Motor neuron (in vitro differentiated cells): ENCODE measurements around the gene KCNH4. TPM values are rescaled to one million over a fixed set of nuclear protein-coding genes. Genes with fewer than 3 reads are reported as not detected.
A peak's percentile ranks its signal among the peaks of the same experiment; 100 is the strongest.

Source experiments
- ATAC-seq, 8 experiments: fragments of 200-7000 bp; cut with Tn5 transposase; replicated peaks in 6 of 8; 2 replicates each; pipeline ENCODE4 v1.8.0; 2021; ENCODE audit warnings: mild to moderate bottlenecking in 8 of 8, moderate library complexity in 8 of 8
- H3K27ac ChIP-seq, 2 donors: fragments of 250-450 bp; sonication (Bioruptor Pico); 2 replicates each; pipeline ENCODE4 v1.9.0; 2021; ENCODE audit warnings: antibody characterized with exemption in 2 of 2, mild to moderate bottlenecking in 2 of 2, moderate library complexity in 1 of 2
- H3K4me1 ChIP-seq, 2 donors: fragments of 250-450 bp; sonication (Bioruptor Pico); replicated peaks in 1 of 2; 2 replicates each; pipeline ENCODE4 v1.6.1; 2021; ENCODE audit warnings: antibody characterized with exemption in 2 of 2, mild to moderate bottlenecking in 2 of 2, moderate library complexity in 1 of 2
- H3K4me3 ChIP-seq, 5 donors: fragments of 250-450 bp; sonication (Bioruptor Pico); 2 replicates each; pipeline ENCODE4 v1.9.0; 2021; ENCODE audit warnings: antibody characterized with exemption in 5 of 5, mild to moderate bottlenecking in 5 of 5, moderate library complexity in 4 of 5
- WGBS, 10 experiments: fragments of 450-650 bp; shearing (Covaris generic); methylation state at CpG; one replicate each; pipeline ENCODE4 v1.0.0; 2022; 5-methylcytosine and 5-hydroxymethylcytosine counted together
- in situ Hi-C, 9 experiments: fragments of 400-800 bp; cut with MboI; loops; one replicate each; pipeline ENCODE4 v1.15.0; 2021; ENCODE audit warnings: low sequenced_read_pairs in 9 of 9, low pct_unique_long_range_greater_than_20kb in 2 of 9; ENCODE audit not compliant: unreplicated experiment in 9 of 9
- total RNA-seq, 8 experiments: library from RNA; unstranded; fragments of 300-600 nt; gene quantifications; 2 replicates each; pipeline versions ENCODE4 v1.2.3 to v1.2.4, GENCODE V29; 2022

The KCNH4 gene
- total RNA-seq, 8 experiments from 2014 or later = 0.13 to 0.33 (median 0.20) TPM

DNA sequence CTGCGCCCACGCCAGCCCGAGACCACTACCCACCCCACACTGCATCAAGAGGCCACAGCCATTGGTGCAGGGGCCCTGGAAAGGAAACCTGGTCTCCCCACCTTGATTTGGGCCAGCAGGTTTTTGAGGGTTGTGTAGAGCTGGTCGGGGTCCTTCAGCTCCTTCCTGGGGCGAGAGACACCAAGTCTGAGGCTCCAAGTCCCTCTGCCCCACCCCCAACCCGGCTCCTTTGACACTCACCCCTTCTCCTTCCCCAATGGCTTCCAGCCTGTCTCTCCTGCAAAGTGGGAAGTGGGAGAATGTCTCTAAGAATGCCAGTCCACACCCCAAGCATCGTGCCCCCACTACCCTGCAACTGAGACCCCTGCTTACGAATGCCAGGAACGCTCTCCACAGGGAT, 66.8 kb downstream of the KCNH4 start:
- Histone ChIP-seq H3K27ac (no peak overlapping the region), H3K4me3 (no peak overlapping the region), H3K4me1 (no peaks in the 10 kb centered on the region)
- ATAC-seq = no peak
- in situ Hi-C loops = loop anchor here in 5 of 9 experiments (10.0 to 25.0 kb wide), 3 partner anchors 89 to 377 kb away; partner anchors contain the start of genes HAP1 (in 2 of the 5), NKIRAS2 (in 2 of the 5) and CNP (in 1 of the 5)
- WGBS, 10 experiments = 80 to 93% (median 90%) methylated on average over 2 to 5 of the region's 9 CpGs; no CpG with 5 or more reads in 7 of the 10 experiments

- ATAC-seq = no peak
- WGBS, 10 experiments = 87 to 100% (median 97%) methylated on average over 1 to 6 of the region's 28 CpGs; no CpG with 5 or more reads in 4 of the 10 experiments
- H3K4me3 ChIP-seq = no peak overlapping the region
- H3K27ac ChIP-seq = no peak overlapping the region
- H3K4me1 ChIP-seq = no peaks in the 10 kb centered on the region
- in situ Hi-C loops = loop anchor here in 5 of 9 experiments (10.0 to 25.0 kb wide), 3 partner anchors 89 to 376 kb away; partner anchors contain the start of genes HAP1 (in 2 of the 5), NKIRAS2 (in 2 of the 5) and CNP (in 1 of the 5)
Measured at GRCh38 chr17:42113293-42114069, 67.5 kb downstream of the KCNH4 start.

GRCh38 chr17:42112552-42113176, 68.3 kb downstream of the KCNH4 start, which contains the start of gene DHX58:
DHX58 (minus strand) TSS chr17:42112714; CDS start chr17:42111892, 822 bp downstream.
- no peak within 1 kb of the TSS for H3K27ac ChIP-seq
- peak in 7 of 8 experiments; percentile 10 to 96 (median 31) for ATAC-seq
- in situ Hi-C loops = loop anchor here in 5 of 9 experiments (10.0 to 25.0 kb wide), 3 partner anchors 88 to 375 kb away; partner anchors contain the start of genes HAP1 (in 2 of the 5), NKIRAS2 (in 2 of the 5) and CNP (in 1 of the 5)
- H3K4me1 ChIP-seq = no peaks in the 10 kb centered on the region
- 10 to 43% methylated on average over 2 of the region's 10 CpGs; no CpG with 5 or more reads in 8 of the 10 experiments for WGBS, 10 experiments
- no peak within 1 kb of the TSS for H3K4me3 ChIP-seq

- ATAC-seq = peak in 3 of 8 experiments; percentile 59 to 65 (median 62)
- 0 to 90% (median 80%) methylated on average over 1 to 6 of the region's 12 CpGs; no CpG with 5 or more reads in 4 of the 10 experiments for WGBS, 10 experiments
- no peak overlapping the region for H3K27ac ChIP-seq
- no peaks in the 10 kb centered on the region for H3K4me1 ChIP-seq
- in situ Hi-C loops = loop anchor here in 5 of 9 experiments (10.0 to 25.0 kb wide), 3 partner anchors 87 to 375 kb away; partner anchors contain the start of genes HAP1 (in 2 of the 5), NKIRAS2 (in 2 of the 5) and CNP (in 1 of the 5)
- H3K4me3 ChIP-seq = no peak overlapping the region
Measured at GRCh38 chr17:42111871-42112551, 68.9 kb downstream of the KCNH4 start.

DNA sequence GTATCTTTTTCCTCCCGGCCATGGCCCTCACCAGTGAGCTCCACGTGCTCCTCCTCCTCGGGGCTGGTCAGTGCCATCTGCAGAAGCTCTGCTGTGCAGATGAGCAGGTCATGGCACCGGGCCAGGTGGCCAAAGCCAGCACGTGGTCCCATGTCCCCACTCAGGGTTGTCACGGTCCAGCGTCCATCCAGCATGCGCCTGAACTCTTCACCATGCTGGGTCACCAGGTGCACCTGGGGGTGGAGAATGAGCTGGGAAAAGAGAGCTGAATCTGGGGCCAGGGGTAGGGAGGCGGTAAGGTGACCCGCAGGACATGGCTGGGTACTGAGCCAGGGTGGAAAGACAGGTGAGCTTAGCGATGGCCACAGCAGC, 69.7 kb downstream of the KCNH4 start:
- in situ Hi-C loops = loop anchor here in 5 of 9 experiments (10.0 to 25.0 kb wide), 3 partner anchors 86 to 374 kb away; partner anchors contain the start of genes HAP1 (in 2 of the 5), NKIRAS2 (in 2 of the 5) and CNP (in 1 of the 5)
- Histone ChIP-seq H3K27ac (no peak overlapping the region), H3K4me1 (no peaks in the 10 kb centered on the region), H3K4me3 (no peak overlapping the region)
- WGBS, 10 experiments = 71 to 100% (median 100%) methylated on average over 1 to 7 of the region's 11 CpGs; no CpG with 5 or more reads in 3 of the 10 experiments
- ATAC-seq = no peak

DNA sequence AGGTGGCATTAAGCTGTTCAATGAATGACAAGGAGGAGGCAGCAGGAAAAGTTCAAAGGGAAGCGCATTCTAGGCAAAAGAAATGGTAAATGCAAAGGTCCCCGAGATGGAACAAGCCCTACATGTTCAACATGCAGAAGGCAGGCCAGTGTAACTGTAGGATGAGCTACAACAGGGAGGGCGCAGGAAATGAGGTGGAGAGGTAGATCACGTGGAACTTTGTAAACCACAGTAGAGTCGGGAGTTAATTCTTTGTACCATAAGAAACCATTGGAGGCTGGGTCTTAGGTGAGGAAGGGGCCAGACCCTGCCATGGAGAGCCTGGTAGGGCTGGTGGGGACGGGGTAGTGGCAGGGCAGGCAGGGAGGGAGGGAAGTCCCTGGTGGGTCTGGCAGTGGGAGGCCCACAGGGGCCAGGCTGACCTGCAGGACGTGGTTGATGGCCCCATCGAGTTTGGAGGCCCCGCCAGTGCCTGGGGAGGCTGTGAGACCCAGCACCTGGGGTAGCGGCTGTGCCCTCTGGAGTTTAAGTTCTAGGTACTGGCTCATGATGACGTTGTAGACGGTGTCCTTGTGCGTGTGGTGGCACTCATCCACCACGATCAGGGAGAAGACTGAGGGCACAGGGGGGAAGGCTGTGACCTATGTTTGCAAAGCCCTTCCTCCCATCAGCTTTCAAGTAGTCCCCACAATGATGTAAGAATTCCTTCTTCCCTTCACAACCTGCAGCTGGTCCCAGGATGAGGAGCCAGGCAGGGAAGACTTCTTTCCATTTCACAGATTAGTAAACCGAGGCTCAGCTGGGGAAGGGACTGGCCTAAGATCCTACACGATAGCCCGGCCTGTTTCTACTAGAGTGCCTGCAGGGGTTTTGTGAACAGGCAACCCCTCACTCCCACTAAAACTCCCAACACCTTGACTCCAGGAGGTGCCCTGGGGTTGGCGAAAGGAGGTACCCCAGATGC, 70.4 kb downstream of the KCNH4 start:
- Histone ChIP-seq H3K27ac (no peak overlapping the region), H3K4me3 (no peak overlapping the region), H3K4me1 (no peaks in the 10 kb centered on the region)
- in situ Hi-C loops = loop anchor here in 5 of 9 experiments (10.0 to 25.0 kb wide), 3 partner anchors 86 to 373 kb away; partner anchors contain the start of genes HAP1 (in 2 of the 5), NKIRAS2 (in 2 of the 5) and CNP (in 1 of the 5)
- 71 to 100% (median 83%) methylated on average over 1 to 9 of the region's 18 CpGs; no CpG with 5 or more reads in 1 of the 10 experiments for WGBS, 10 experiments
- no peak for ATAC-seq

DNA sequence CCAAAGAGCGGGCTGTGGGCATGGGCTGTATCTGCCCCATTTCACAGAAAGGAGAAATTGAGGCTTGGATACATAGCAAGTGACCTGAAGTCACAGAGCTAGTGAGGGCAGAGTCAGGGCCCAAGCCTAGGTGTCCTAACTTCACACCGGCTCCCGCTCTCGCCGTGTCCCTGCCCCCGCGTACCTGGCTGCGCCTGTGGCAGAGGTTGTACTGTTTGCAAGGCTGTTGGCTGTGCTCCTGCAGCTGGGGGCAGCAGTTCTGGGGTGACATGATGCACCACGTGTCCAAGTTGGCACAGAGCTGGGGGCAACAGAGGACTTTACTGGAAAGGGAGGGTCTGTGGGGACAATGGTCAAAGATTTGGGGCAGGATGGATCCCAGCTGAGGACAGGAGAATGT, 71.9 kb downstream of the KCNH4 start:
- H3K4me1 ChIP-seq = no peaks in the 10 kb centered on the region
- no peak overlapping the region for H3K4me3 ChIP-seq
- no peak overlapping the region for H3K27ac ChIP-seq
- 80 to 100% (median 100%) methylated on average over 1 to 8 of the region's 9 CpGs; no CpG with 5 or more reads in 3 of the 10 experiments for WGBS, 10 experiments
- ATAC-seq = no peak
- in situ Hi-C loops = loop anchor here in 4 of 9 experiments (10.0 to 25.0 kb wide), 3 partner anchors 84 to 372 kb away; partner anchors contain the start of genes HAP1 (in 2 of the 4), CNP (in 1 of the 4) and NKIRAS2 (in 1 of the 4)

DNA sequence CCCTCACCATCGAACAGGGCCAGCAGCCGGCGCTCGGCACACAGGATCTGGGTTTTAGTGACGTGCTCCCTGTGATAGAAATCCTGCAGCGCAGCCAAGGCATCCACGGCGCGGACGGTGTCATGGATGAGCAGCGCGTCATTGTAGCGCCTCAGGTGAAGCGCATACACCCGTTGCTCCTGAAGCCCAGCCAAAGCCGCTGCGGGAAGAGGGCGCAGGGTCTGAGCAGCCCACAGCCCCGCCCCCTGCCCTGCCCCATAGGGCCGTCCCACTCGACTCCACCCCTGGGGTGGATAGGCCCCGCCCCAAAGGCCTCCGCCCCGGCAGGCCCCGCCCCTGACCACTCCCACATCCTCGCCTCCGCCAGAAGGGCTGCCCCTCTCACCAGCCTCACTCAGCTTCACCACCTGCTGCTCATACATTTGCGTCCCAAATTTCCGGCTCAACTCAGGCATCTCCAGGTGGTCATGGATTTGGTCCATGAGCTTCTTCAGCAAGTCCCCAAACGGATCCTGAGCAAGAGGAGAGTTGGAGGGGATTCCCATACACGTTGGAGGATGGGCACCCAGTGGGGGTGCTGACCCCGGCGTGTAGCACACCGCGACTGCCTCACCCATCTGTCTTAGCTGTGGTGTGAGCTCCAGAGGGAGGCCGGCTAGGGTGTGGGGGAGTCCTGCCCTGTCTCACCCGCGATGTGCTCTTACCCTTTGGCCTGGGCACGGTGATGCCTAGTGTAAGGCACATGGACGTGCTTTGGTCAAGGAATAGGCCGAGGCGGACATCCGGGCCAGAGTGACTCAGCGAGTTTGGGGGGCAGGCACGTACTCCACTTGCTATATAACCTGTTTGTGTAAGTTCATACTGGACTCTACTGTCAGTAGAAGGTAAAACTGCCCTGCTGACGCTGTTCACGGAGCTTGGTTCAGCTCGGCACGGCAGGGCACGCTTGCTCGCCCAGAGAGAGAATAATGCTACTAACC, 73.1 kb downstream of the KCNH4 start:
- peak in 6 of 8 experiments; percentile 6 to 96 (median 94) for ATAC-seq
- 33 to 91% (median 64%) methylated on average over 4 to 10 of the region's 51 CpGs; no CpG with 5 or more reads in 7 of the 10 experiments for WGBS, 10 experiments
- peak overlapping the region; percentile 20 to 32 (median 28) for H3K4me3 ChIP-seq
- no peaks in the 10 kb centered on the region for H3K4me1 ChIP-seq
- no peak overlapping the region for H3K27ac ChIP-seq
- in situ Hi-C loops = loop anchor here in 4 of 9 experiments (10.0 to 25.0 kb wide), 3 partner anchors 83 to 371 kb away; partner anchors contain the start of genes HAP1 (in 2 of the 4), CNP (in 1 of the 4) and NKIRAS2 (in 1 of the 4)

DNA sequence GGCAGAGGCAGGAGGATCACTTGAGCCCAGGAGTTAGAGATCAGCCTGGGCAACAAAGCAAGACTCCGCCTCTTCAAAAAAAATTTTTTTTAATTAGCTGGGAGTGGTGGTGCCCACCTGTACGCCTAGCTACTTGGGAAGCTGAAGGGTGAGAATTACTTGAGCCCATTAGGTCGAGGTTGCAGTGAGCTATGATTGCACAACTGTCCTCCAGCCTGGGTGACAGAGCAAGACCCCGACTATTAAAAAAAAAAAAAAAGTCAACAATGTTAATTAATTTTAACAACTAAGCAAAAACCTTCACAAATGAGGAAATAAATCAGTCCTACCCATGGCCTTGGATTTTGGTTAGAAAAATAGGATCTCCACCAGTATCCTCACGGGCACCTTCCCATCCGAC, 73.8 kb downstream of the KCNH4 start:
- in situ Hi-C loops = loop anchor here in 4 of 9 experiments (10.0 to 25.0 kb wide), 3 partner anchors 82 to 370 kb away; partner anchors contain the start of genes HAP1 (in 2 of the 4), CNP (in 1 of the 4) and NKIRAS2 (in 1 of the 4)
- Histone ChIP-seq H3K4me1 (no peaks in the 10 kb centered on the region), H3K4me3 (peak overlapping the region; percentile 20 to 32 (median 28)), H3K27ac (no peak overlapping the region)
- 20 to 100% (median 85%) methylated on average over 1 to 4 of the region's 6 CpGs; no CpG with 5 or more reads in 2 of the 10 experiments for WGBS, 10 experiments
- ATAC-seq = no peak
